ENCODE data around the gene SLC5A10. TPM values are rescaled to one million over a fixed set of nuclear protein-coding genes. Genes with fewer than 3 reads are reported as not detected.

The SLC5A10 gene
- total RNA-seq, 1 experiment from 2014 or later, result not detected

- Histone ChIP-seq H4K5ac (ENCODE audit: insufficient read length, low read depth, low read length) (no peak overlapping the region), H3K9ac (ENCODE audit: extremely low read depth, insufficient read length, low read length) (no peak overlapping the region), H3K18ac (ENCODE audit: insufficient read length, low read depth, low read length) (no peak overlapping the region), H2BK20ac (ENCODE audit: low read depth, low read length, poor library complexity, severe bottlenecking) (no peak overlapping the region), H3K23me2 (ENCODE audit: insufficient read length, low read depth, low read length, poor library complexity, severe bottlenecking) (no peaks in the 10 kb centered on the region), H2BK5ac (ENCODE audit: insufficient read length, low read length) (no peak overlapping the region), H3K9me3 (ENCODE audit: control insufficient read depth, low read depth, low read length) (no peaks in the 10 kb centered on the region), H3K23ac (ENCODE audit: insufficient read length, low read depth, low read length) (no peak overlapping the region), H4K8ac (replicated peaks; ENCODE audit: insufficient read length, low read depth, low read length) (no peak overlapping the region), H4K91ac (ENCODE audit: insufficient read length, low read depth, low read length) (no peak overlapping the region), H3T11ph (ENCODE audit: low read length) (no peak overlapping the region), H3K79me2 (ENCODE audit: insufficient read depth, low read length) (peaks cover 1% of the 10 kb centered on the region; the same call in 1 of the 2 replicates), H2AFZ (ENCODE audit: low read length) (no peak overlapping the region), H3K27ac (ENCODE audit: insufficient read length, low read depth, low read length) (no peak overlapping the region), H2BK12ac (ENCODE audit: insufficient read length, low read depth, low read length) (no peak overlapping the region), H3K56ac (ENCODE audit: insufficient read length, low read depth, low read length) (no peak overlapping the region), H3K79me1 (ENCODE audit: insufficient read depth, low read depth, low read length, poor library complexity, severe bottlenecking) (no peaks in the 10 kb centered on the region), H2BK15ac (ENCODE audit: low read depth, low read length) (no peak overlapping the region), H2BK120ac (ENCODE audit: low read depth, low read length, poor library complexity, severe bottlenecking) (no peak overlapping the region), H3K4me2 (ENCODE audit: insufficient read depth, insufficient read length, low read length) (no peak overlapping the region), H2AK5ac (ENCODE audit: insufficient read length, low read length) (no peak overlapping the region), H4K20me1 (ENCODE audit: control insufficient read depth, insufficient read depth, insufficient read length) (no peaks in the 10 kb centered on the region), H3K14ac (ENCODE audit: insufficient read depth, low read length) (no peak overlapping the region), H3K27me3 (ENCODE audit: insufficient read depth, low read length) (no peaks in the 10 kb centered on the region), H3K4me1 (ENCODE audit: insufficient read depth, low read length) (no peaks in the 10 kb centered on the region), H3K4ac (ENCODE audit: low read depth, low read length) (no peak overlapping the region)
- no CpG with 5 or more reads among the region's 6 CpGs for WGBS (ENCODE audit: extremely low coverage, insufficient read length, low lambda C conversion rate)
- H3K27me3 Mint-ChIP-seq (ENCODE audit: low read depth), result no peaks in the 10 kb centered on the region
- DNase-seq, result no peak
- H3K27ac Mint-ChIP-seq, result no peak overlapping the region
- peaks cover 1 to 4% of the 10 kb centered on the region in 2 experiments; a peak in 4 of 5 replicates for H3K9me3 Mint-ChIP-seq
- peaks cover 11 to 38% (median 31%) of the 10 kb centered on the region in 3 experiments for H3K36me3 Mint-ChIP-seq (ENCODE audit: insufficient read depth in 1 of 3, low read depth in 3 of 3)
- H3K4me3 Mint-ChIP-seq, result no peak overlapping the region
- H3K4me1 Mint-ChIP-seq, result peaks cover 3 to 7% of the 10 kb centered on the region in 2 experiments; a peak in 3 of 4 replicates
- no peak for TF ChIP-seq CTCF (conservative IDR thresholded peaks at IDR 0.05)
These were observed 38.4 kb downstream of the SLC5A10 start for GRCh38 chr17:18990331-18990730.
